Esophagus muscularis mucosa (tissue), 4 donors: ENCODE measurements around the gene GNG12.

ENCODE experiments used
- CTCF ChIP-seq, 3 experiments: fragments of 200-600 bp in 2 of 3; fragments of 450-650 bp in 1 of 3; sonication (generic) in 2 of 3; IDR thresholded peaks; one replicate each; pipeline ENCODE4 v1.5.1; 2017 to 2019; ENCODE audit warnings: antibody characterized with exemption in 3 of 3, mild to moderate bottlenecking in 2 of 3, moderate library complexity in 1 of 3
- EP300 ChIP-seq: sonication (generic); formaldehyde crosslinking; IDR thresholded peaks from one replicate; pipeline ENCODE4 v1.6.1; 2017; ENCODE audit warnings: antibody characterized with exemption
- POLR2A ChIP-seq: fragments of 450-650 bp; IDR thresholded peaks from one replicate; pipeline ENCODE4 v1.6.1; 2017; ENCODE audit warnings: antibody characterized with exemption, moderate library complexity, mild to moderate bottlenecking, low read depth
- POLR2AphosphoS5 ChIP-seq, 2 donors: sonication (generic); formaldehyde crosslinking; IDR thresholded peaks; one replicate each; pipeline ENCODE4 v1.6.1; 2017; ENCODE audit warnings: antibody characterized with exemption in 2 of 2

DNA sequence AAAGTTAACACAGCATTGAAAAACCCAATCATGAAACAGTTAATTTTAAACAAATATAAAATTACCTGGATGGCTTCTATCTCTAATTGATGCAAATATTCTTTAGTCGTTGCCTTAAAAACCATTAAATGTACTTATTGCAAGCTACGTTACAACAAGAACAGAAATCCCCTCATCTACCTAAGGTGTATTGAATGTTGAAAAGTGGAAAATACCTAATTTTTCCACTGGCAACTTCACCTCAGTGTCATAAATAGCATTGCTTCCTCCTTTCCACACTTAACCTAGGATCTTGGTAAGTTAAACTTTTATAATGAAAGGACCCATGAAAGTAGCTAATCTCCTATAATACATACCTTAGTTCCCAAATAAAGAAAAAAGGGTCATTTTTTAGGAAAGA is 142.9 kb downstream of the GNG12 start:
- TF ChIP-seq CTCF (IDR thresholded peaks at IDR 0.05): no peak
- TF ChIP-seq EP300: no peak
- TF ChIP-seq POLR2A: no peak
- no peak for TF ChIP-seq POLR2AphosphoS5 (IDR thresholded peaks at IDR 0.05)
